Measurements from ENCODE around the gene RUNDC1.

DNA sequence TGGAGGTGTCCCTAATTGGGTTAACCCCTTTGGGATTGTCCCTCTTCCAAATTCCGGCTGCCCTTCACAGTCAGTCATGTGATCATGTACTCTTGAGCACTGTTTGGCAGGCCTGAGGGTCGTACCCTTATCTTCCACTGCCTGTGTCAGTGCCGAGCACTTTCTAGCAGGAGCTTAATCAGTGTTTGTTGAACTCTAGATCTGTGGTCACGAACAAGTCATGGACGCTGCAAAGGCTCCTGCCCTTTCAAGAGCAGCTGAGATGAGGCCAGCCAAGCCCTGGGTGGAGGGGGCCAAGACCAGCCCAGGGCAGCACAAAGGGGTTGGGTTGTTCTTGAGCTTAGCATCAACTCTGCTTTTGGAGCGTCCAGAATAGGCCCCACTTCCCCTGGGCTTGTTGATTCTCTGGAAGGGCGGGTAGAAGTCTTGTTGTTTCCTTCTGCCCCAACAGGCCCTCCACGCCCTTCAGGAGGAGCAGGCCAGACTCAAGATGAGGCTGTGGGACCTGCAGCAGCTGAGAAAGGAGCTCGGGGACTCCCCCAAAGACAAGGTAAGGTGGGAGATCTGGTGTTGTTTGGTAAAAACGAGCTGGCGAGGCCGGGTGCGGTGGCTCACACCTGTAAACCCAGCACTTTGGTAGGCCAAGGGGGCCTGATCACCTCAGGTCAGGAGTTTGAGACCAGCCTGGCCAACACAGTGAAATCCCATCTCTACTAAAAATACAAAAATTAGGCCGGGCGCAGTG lies 31.5 kb downstream of the RUNDC1 start:
- TF ChIP-seq, protein P1, sequence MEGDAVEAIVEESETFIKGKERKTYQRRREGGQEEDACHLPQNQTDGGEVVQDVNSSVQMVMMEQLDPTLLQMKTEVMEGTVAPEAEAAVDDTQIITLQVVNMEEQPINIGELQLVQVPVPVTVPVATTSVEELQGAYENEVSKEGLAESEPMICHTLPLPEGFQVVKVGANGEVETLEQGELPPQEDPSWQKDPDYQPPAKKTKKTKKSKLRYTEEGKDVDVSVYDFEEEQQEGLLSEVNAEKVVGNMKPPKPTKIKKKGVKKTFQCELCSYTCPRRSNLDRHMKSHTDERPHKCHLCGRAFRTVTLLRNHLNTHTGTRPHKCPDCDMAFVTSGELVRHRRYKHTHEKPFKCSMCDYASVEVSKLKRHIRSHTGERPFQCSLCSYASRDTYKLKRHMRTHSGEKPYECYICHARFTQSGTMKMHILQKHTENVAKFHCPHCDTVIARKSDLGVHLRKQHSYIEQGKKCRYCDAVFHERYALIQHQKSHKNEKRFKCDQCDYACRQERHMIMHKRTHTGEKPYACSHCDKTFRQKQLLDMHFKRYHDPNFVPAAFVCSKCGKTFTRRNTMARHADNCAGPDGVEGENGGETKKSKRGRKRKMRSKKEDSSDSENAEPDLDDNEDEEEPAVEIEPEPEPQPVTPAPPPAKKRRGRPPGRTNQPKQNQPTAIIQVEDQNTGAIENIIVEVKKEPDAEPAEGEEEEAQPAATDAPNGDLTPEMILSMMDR (IDR thresholded peaks at IDR 0.05; ENCODE audit: low read depth, low read length): no peak
- no peak for TF ChIP-seq EZH2phosphoT487 (IDR thresholded peaks at IDR 0.05; ENCODE audit: low read depth)

Measured in OCI-LY3 (cell line).